K562 (cell line): ENCODE results near the gene TMEM135. TPM values are rescaled to one million over a fixed set of nuclear protein-coding genes. Genes with fewer than 3 reads are reported as not detected.
A peak's percentile ranks its signal among the peaks of the same experiment; 100 is the strongest.

Experiments used
- ATAC-seq: fragments of 200-7000 bp; cut with Tn5 transposase; 3 replicates; pipeline ENCODE4 v1.9.1; 2020; ENCODE audit warnings: moderate library complexity
- BruUV-seq: library from RNA; stranded (reverse); fragments of 400-500 nt; replicated peaks from 2 replicates; lab custom pipeline; 2021; lab: Mats Ljungman, UMichigan
- CTCF ChIA-PET: fragments of 300-600 bp; formaldehyde crosslinking; extraction: SDS; loops from one replicate; lab custom pipeline; 2021; ENCODE audit warnings: low intra/inter-chr PET ratio; lab: Yijun Ruan, JAX
- POLR2A ChIA-PET: fragments of 300-600, 350-650 bp; sonication (Branson Sonifier 250); formaldehyde crosslinking; extraction: SDS; loops from one replicate; lab custom pipeline; 2021; ENCODE audit warnings: antibody characterized with exemption, inconsistent platforms; lab: Yijun Ruan, JAX
- DNase-seq, 4 experiments: peaks; one replicate each; pipeline versions ENCODE4 v3.0.0 to v3.0.0-alpha.2; 2011 to 2018; ENCODE audit warnings: low spot score in 3 of 4, mixed read lengths in 3 of 4; ENCODE audit errors: extremely low read depth in 1 of 4
- FAIRE-seq: peaks from 2 replicates; lab custom pipeline; 2011; peaks lifted over from hg19 to GRCh38; lab: Jason Lieb, UNC
- H2AFZ ChIP-seq: 2 replicates; pipeline ENCODE4 v1.6.0; 2011; ENCODE audit warnings: low read depth, low read length, control low read depth, inconsistent platforms
- H3K27ac ChIP-seq: fragments of 200-600 bp; 3 replicates; pipeline ENCODE4 v1.8.0; 2011; ENCODE audit warnings: low read depth, mild to moderate bottlenecking, control low read depth, inconsistent platforms, low read length, moderate library complexity, mixed read lengths; ENCODE audit errors: extremely low read depth
- H3K27me3 ChIP-seq, 2 experiments: fragments of 300-600 bp in 1 of 2; 2 replicates in 1 of 2; 3 replicates in 1 of 2; pipeline versions ENCODE4 v1.6.0 to v1.8.0; 2011; ENCODE audit warnings: inconsistent platforms in 2 of 2, low read length in 2 of 2, mild to moderate bottlenecking in 1 of 2, mixed read lengths in 1 of 2, moderate library complexity in 1 of 2; ENCODE audit not compliant: control insufficient read depth in 2 of 2, insufficient read depth in 2 of 2
- H3K36me3 ChIP-seq: fragments of 300-600 bp; 3 replicates; pipeline ENCODE4 v1.8.0; 2011; ENCODE audit warnings: mild to moderate bottlenecking, low read length, inconsistent platforms; ENCODE audit not compliant: control insufficient read depth, insufficient read depth
- H3K4me1 ChIP-seq, 2 experiments: fragments of 200-600 bp in 1 of 2; replicated peaks in 1 of 2; 2 replicates in 1 of 2; 3 replicates in 1 of 2; pipeline versions ENCODE4 v1.5.1 to v1.8.0; 2011; ENCODE audit warnings: inconsistent platforms in 2 of 2, low read length in 2 of 2, mild to moderate bottlenecking in 1 of 2, mixed read lengths in 1 of 2, moderate library complexity in 1 of 2; ENCODE audit not compliant: control insufficient read depth in 2 of 2, insufficient read depth in 2 of 2
- H3K4me2 ChIP-seq: 2 replicates; pipeline ENCODE4 v1.6.1; 2011; ENCODE audit warnings: low read length, control low read depth, inconsistent platforms, mixed read lengths; ENCODE audit not compliant: insufficient read depth
- H3K4me3 ChIP-seq: fragments of 200-600 bp; sonication (generic), shearing (Covaris generic); 2 replicates; pipeline ENCODE4 v1.5.1; 2016; ENCODE audit warnings: control low read depth, inconsistent platforms
- H3K79me2 ChIP-seq: fragments of 200-600 bp; 3 replicates; pipeline ENCODE4 v1.8.0; 2011; ENCODE audit warnings: low read length, inconsistent platforms; ENCODE audit not compliant: control insufficient read depth, insufficient read depth
- H3K9ac ChIP-seq, 2 experiments: 2 replicates each; pipeline versions ENCODE4 v1.6.0 to v1.6.1; 2011; ENCODE audit warnings: low read depth in 2 of 2, low read length in 2 of 2, control low read depth in 1 of 2, inconsistent platforms in 1 of 2, mild to moderate bottlenecking in 1 of 2, mixed read lengths in 1 of 2; ENCODE audit not compliant: insufficient read depth in 1 of 2
- H3K9me1 ChIP-seq: one replicate; pipeline ENCODE4 v1.6.0; 2011; ENCODE audit warnings: inconsistent platforms, mild to moderate bottlenecking, low read length, moderate library complexity; ENCODE audit not compliant: control insufficient read depth, insufficient read depth
- H3K9me3 ChIP-seq: replicated peaks from 2 replicates; pipeline ENCODE4 v1.5.1; 2011; ENCODE audit warnings: low read depth, low read length, inconsistent platforms; ENCODE audit not compliant: control insufficient read depth, insufficient read depth
- H4K20me1 ChIP-seq: replicated peaks from 2 replicates; pipeline ENCODE4 v1.6.1; 2011; ENCODE audit warnings: low read length, inconsistent platforms, mixed read lengths; ENCODE audit not compliant: control insufficient read depth, insufficient read depth
- FOXP1 ChIP-seq: sonication (generic); formaldehyde crosslinking; IDR thresholded peaks from 2 replicates; pipeline ENCODE4 v1.8.0; 2022; ENCODE audit warnings: mild to moderate bottlenecking, missing genetic modification reagents
- IRF9 ChIP-seq: fragments of 450-650 bp; IDR thresholded peaks from 2 replicates; pipeline ENCODE4 v1.6.1; 2016; ENCODE audit warnings: missing biosample characterization, missing genetic modification characterization
- RBBP5 ChIP-seq: fragments of 200-600 bp; sonication (generic); IDR thresholded peaks from 2 replicates; pipeline ENCODE4 v1.6.1; 2012; ENCODE audit warnings: borderline replicate concordance, mild to moderate bottlenecking, low read length, control low read depth, inconsistent platforms; ENCODE audit not compliant: insufficient read depth, poor library complexity, severe bottlenecking
- ZNF717 ChIP-seq: fragments of 250-450 bp; sonication (Bioruptor Pico); IDR thresholded peaks from 2 replicates; pipeline ENCODE4 v1.5.0; 2021
- WGBS: fragments of 100-300 bp; shearing (Covaris generic); methylation state at CpG from one replicate; pipeline ENCODE4 v1.1.6; 2016; ENCODE audit warnings: low coverage, mixed read lengths; ENCODE audit not compliant: insufficient coverage; ENCODE audit errors: missing lambda C conversion rate; 5-methylcytosine and 5-hydroxymethylcytosine counted together
- in situ Hi-C: fragments of 300-500 bp; cut with MboI; formaldehyde crosslinking; loops from 4 replicates; pipeline ENCODE4 v1.15.0; 2018; ENCODE audit warnings: inconsistent platforms, mixed read lengths
- intact Hi-C: fragments of 100-400 bp; cut with micrococcal nuclease; formaldehyde crosslinking; loops from 2 replicates; pipeline ENCODE4 v1.14.2; 2022
- polyA plus RNA-seq, 8 experiments: library from polyadenylated mRNA; depleted of rRNA in 4 of 8; stranded (reverse) in 5 of 8; unstranded in 3 of 8; fragments of >200 nt; fragmentation: Nextera tagmentation in 2 of 8; fragmentation: Illumina TruSeq in 1 of 8; extraction: Ambion mirVana in 2 of 8; extraction: Trizol in 1 of 8; gene quantifications; 2 replicates each; pipeline versions ENCODE4 v1.2.1 to v1.2.3, GENCODE V29; 2011 to 2014; ENCODE audit warnings: inconsistent platforms in 1 of 8, missing spikeins in 1 of 8
- total RNA-seq, 7 experiments: library from RNA; depleted of rRNA in 6 of 7; stranded (reverse); fragments of >200 nt in 6 of 7; fragmentation: Illumina TruSeq in 2 of 7; extraction: Trizol in 2 of 7; gene quantifications; 2 replicates each; pipeline versions ENCODE4 v1.2.1 to v1.2.3, GENCODE V29; 2011 to 2021; ENCODE audit warnings: low replicate concordance in 1 of 7

The TMEM135 gene
- total and polyA plus RNA-seq, 9 of the 15 experiments (the other 6 are each of a cell fraction or from before 2014, with no cell fraction given) = 17.3 to 53.6 (median 24.9) TPM

- TF ChIP-seq FOXP1 (CRISPR knock-in tag) (no peak), RBBP5 (no peak), ZNF717 (CRISPR knock-in tag) (no peak)
Observed at GRCh38 chr11:87020764-87021365, 16.9 kb upstream of the TMEM135 start (continued).

- Histone ChIP-seq H3K4me3 (no peak overlapping the region), H3K4me2 (no peak overlapping the region), H3K36me3 (no peaks in the 10 kb centered on the region), H3K9me3 (no peaks in the 10 kb centered on the region), H3K9ac (no peak overlapping the region), H3K27ac (no peak overlapping the region), H2AFZ (peak overlapping the region; percentile 56; the same call in 1 of the 2 replicates), H3K79me2 (no peaks in the 10 kb centered on the region), H4K20me1 (no peaks in the 10 kb centered on the region), H3K9me1 (no peaks in the 10 kb centered on the region), H3K27me3 (no peaks in the 10 kb centered on the region), H3K4me1 (peaks cover 0 to 8% of the 10 kb centered on the region in 2 experiments; a peak in 4 of 5 replicates)
- intact Hi-C loops = no loop called here
- BruUV-seq = no TSS peak
- CTCF ChIA-PET = no interaction called here
- in situ Hi-C loops = no loop called here
- POLR2A ChIA-PET = interaction anchor here (0.7 to 2.1 kb wide), 5 partner anchors 8 to 275 kb away, joined by 3 to 7 read pairs (median 4); partner anchors contain the start of gene TMEM135
- TF ChIP-seq IRF9 (tag) = no peak
- no peak for ATAC-seq
- DNase-seq = no peak
- 50% methylated on average over 1 of the region's 1 CpG for WGBS
- no peak for FAIRE-seq
Observed at GRCh38 chr11:87022254-87022653, 15.5 kb upstream of the TMEM135 start.
